IPS-15b (cell line): ENCODE results near the gene TRMT2A.

ENCODE experiments used
- H3K27me3 ChIP-seq: one replicate; pipeline ENCODE4 v1.6.1; 2013; ENCODE audit warnings: low read length; ENCODE audit not compliant: control insufficient read depth, insufficient read depth
- H3K36me3 ChIP-seq: one replicate; pipeline ENCODE4 v1.6.1; 2013; ENCODE audit warnings: low read length; ENCODE audit not compliant: control insufficient read depth, insufficient read depth
- H3K4me1 ChIP-seq: one replicate; pipeline ENCODE4 v1.6.1; 2013; ENCODE audit warnings: mild to moderate bottlenecking, low read length; ENCODE audit not compliant: control insufficient read depth, insufficient read depth
- H3K4me3 ChIP-seq: one replicate; pipeline ENCODE4 v1.5.1; 2013; ENCODE audit warnings: low read depth, low read length
- H3K9ac ChIP-seq: one replicate; pipeline ENCODE4 v1.6.1; 2013; ENCODE audit warnings: low read depth, mild to moderate bottlenecking, low read length
- H3K9me3 ChIP-seq: one replicate; pipeline ENCODE4 v1.6.1; 2013; ENCODE audit warnings: mild to moderate bottlenecking, low read length; ENCODE audit not compliant: control insufficient read depth, insufficient read depth

The TRMT2A gene

DNA sequence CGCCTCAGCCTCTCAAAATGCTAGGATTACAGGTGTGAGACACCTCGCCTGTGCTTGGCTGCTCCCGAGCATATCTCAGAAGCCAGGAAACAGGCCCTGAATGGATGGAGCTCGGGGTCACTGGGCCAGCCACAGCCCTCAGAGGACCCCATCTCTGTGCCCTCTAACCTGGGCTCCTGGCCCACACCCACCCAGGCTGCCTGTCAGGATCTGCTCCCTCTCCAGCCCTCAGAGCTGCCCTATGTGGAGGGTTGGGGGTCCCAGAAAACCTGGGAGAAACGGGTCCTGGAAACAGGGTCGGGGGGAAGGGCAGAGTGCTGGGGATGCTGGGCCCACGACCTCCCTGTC lies 39.0 kb upstream of the TRMT2A start:
- Histone ChIP-seq H3K4me3 (no peak overlapping the region), H3K9ac (no peak overlapping the region), H3K36me3 (no peaks in the 10 kb centered on the region), H3K9me3 (no peaks in the 10 kb centered on the region), H3K4me1 (no peaks in the 10 kb centered on the region), H3K27me3 (no peaks in the 10 kb centered on the region)

DNA sequence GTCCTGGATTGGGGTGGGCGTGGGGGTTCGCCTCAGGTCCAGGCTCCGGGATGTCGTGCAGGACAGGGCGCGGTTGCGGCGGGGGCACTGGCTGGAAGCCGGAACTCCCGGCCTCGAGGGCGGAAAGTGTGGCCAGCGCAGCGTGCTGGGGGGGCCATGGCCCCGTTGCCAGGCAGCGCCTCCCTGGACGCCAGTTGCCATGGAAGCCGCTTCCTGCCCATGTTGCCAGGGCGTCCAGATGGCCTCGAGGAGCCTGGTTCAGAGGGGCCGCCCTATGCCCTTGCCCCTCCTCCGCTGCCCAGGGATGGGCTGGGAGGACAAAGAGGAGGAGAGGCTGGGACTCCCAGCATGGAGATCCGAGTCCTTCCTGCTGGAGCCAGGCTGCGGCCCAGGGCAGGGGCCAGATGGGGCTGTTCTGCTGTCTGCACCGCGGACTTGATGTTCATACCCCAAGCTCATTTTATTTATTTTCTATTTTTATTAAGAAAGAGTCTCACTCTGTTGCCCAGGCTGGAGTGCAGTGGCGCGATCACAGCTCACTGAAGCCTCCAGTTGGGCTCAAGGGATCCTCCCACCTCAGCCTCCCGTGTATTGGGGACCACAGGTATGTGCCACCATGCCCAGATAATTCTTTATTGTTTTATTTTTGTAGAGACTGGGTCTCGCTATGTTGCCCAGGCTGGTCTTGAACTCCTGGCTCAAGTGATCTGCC lies 38.5 kb upstream of the TRMT2A start:
- Histone ChIP-seq H3K9me3 (no peaks in the 10 kb centered on the region), H3K9ac (no peak overlapping the region), H3K27me3 (no peaks in the 10 kb centered on the region), H3K36me3 (no peaks in the 10 kb centered on the region), H3K4me3 (no peak overlapping the region), H3K4me1 (no peaks in the 10 kb centered on the region)

DNA sequence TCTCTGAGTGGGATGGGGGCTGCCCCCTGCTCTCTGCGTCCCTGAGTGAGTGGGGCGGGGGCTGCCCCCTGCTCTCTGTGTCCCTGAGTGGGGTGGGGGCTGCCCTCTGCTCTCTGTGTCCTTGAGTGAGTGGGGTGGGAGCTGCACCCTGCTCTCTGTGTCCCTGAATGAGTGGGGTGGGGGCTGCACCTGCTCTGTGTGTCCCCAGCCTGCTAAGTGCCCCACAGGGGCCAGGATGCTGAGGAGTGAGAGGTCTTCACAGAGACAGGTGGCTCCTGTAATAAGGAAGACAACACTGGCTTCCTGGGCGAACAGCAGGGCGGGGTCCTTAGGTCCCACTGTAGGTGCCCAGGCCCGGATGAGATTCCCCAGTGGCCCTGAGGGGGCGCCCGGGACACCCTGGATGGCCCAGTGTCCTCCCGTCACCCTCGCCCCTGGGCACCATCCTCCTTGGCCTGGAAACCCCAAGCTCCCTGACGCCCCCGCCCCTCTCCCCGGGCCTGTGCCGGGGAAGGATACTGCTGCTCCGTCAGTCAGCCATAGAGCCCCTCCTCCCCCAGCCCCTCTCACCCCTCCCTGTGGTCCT lies 37.7 kb upstream of the TRMT2A start:
- Histone ChIP-seq H3K4me3 (no peak overlapping the region), H3K9ac (no peak overlapping the region), H3K9me3 (no peaks in the 10 kb centered on the region), H3K36me3 (no peaks in the 10 kb centered on the region), H3K27me3 (no peaks in the 10 kb centered on the region), H3K4me1 (no peaks in the 10 kb centered on the region)

GRCh38 chr22:20153945-20154344 lies 36.9 kb upstream of the TRMT2A start:
- Histone ChIP-seq H3K9ac (no peak overlapping the region), H3K4me3 (no peak overlapping the region), H3K27me3 (no peaks in the 10 kb centered on the region), H3K9me3 (no peaks in the 10 kb centered on the region), H3K36me3 (no peaks in the 10 kb centered on the region), H3K4me1 (no peaks in the 10 kb centered on the region)

- no peak overlapping the region for H3K9ac ChIP-seq
- no peaks in the 10 kb centered on the region for H3K36me3 ChIP-seq
- no peaks in the 10 kb centered on the region for H3K27me3 ChIP-seq
- no peaks in the 10 kb centered on the region for H3K9me3 ChIP-seq
- H3K4me3 ChIP-seq, result no peak overlapping the region
- H3K4me1 ChIP-seq, result no peaks in the 10 kb centered on the region
These were observed 35.5 kb upstream of the TRMT2A start for GRCh38 chr22:20152464-20152890.

DNA sequence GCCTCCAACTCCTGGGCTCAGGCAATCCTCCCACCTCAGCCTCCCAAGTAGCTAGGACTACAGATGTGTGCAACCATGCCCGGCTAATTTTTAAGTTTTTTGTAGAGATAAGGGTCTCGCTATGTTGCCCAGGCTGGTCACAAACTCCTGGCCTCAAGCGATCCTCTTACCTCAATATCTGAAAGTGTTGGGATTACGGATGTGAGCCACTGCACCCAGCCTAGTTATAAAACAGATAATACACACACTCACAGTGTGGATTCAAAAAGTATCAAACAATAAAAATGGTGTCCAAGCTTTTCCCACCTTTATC lies 34.2 kb upstream of the TRMT2A start:
- no peak overlapping the region for H3K4me3 ChIP-seq
- no peaks in the 10 kb centered on the region for H3K27me3 ChIP-seq
- H3K36me3 ChIP-seq, result no peaks in the 10 kb centered on the region
- no peak overlapping the region for H3K9ac ChIP-seq
- no peaks in the 10 kb centered on the region for H3K4me1 ChIP-seq
- no peaks in the 10 kb centered on the region for H3K9me3 ChIP-seq

DNA sequence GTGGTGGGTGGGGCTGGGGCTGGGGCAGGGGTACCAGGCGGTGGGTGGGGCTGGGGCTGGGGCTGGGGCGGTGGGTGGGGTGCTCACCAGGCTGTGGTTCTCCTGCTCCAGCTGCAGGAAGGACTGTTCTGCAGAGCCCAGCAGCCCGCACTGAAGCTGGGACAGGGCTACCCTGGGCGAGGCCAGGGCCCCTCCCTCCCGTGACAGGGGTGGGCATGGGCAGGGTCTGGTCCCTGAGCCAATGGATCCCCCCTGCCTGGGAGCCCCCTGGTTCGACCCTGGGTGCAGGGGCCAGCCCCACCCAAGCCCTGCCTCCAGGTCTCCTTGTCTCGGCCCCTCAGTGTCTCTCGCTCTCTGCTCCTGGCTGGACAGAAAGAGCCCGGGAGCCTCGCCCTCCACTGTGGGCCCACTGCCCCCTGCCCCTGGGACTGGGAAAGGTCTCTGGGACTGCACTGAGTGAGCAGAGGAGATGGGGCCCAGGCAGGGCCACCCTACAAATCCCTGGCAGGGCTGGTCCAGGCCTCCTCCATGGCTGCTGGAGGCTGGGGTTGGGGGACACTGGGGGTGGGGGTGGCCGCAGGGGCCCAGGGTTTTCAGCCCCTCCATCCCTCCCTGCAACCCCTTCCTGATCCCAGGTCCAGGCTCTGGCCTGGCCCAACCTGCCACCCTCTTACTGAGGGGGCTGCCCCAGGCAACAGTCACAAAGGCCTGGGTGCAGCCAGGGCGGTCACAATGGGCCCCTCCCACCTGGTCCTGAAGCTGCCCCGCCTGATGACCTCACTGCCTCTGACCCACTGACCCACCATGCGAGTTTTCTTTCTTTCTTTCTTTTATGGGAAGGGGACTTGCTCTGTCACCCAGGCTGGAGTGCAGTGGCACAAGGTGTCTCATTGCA lies 33.6 kb upstream of the TRMT2A start, which contains the start of gene CCDC188:
Gene CCDC188, minus strand, starts transcription at position 675 of the 895 bp plus-strand sequence. Its CDS starts 69 bp downstream, at position 606.
- Histone ChIP-seq H3K4me3 (no peak within 1 kb of the TSS), H3K36me3 (no peaks in the 10 kb centered on the region), H3K27me3 (no peaks in the 10 kb centered on the region), H3K4me1 (no peaks in the 10 kb centered on the region), H3K9ac (no peak within 1 kb of the TSS), H3K9me3 (no peaks in the 10 kb centered on the region)

GRCh38 chr22:20149257-20150250 lies 32.5 kb upstream of the TRMT2A start:
- Histone ChIP-seq H3K27me3 (no peaks in the 10 kb centered on the region), H3K4me1 (no peaks in the 10 kb centered on the region), H3K36me3 (no peaks in the 10 kb centered on the region), H3K9me3 (no peaks in the 10 kb centered on the region), H3K4me3 (no peak overlapping the region), H3K9ac (no peak overlapping the region)

- H3K4me3 ChIP-seq, result no peak overlapping the region
- H3K36me3 ChIP-seq, result peaks cover 3% of the 10 kb centered on the region
- no peaks in the 10 kb centered on the region for H3K27me3 ChIP-seq
- no peaks in the 10 kb centered on the region for H3K4me1 ChIP-seq
- H3K9ac ChIP-seq, result no peak overlapping the region
- H3K9me3 ChIP-seq, result no peaks in the 10 kb centered on the region
These were observed 31.4 kb upstream of the TRMT2A start for GRCh38 chr22:20148414-20148813.

DNA sequence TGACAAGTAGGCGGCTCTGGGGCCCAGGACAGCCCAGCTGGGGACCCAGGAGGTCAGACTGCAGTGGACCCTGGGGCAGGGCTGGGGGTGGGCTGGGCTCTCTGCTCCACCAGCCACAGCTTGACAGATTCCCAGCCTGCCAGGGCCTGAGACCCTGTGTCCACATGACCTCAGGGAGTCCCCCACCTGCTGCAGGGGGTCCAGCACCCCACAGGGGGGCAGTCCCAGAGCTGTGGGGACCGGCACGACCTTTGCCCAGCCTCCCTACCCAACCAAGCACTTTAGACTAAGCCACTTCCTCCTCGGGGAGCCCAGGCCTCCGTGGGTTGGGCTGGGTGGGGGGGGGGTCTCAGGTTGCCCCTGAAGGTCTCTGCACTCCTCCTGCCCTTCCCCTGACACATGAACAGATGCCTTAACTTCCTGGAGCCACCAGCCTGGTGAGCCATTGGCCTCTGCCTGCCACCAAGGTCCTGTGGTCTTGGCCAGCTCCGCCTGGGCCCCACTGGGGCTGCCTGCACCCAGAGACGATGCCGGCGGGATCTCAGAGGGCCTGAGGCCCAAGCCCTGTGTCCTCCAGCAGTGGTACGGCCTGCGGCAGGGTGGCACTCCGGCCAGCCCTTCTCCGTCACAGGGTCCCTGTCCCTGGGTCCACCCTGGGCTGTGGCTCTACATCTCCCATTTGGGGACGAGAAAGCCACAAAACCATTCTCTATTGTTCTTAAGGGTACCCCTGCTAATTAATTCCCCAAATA lies 30.4 kb upstream of the TRMT2A start:
- Histone ChIP-seq H3K4me3 (no peak overlapping the region), H3K9me3 (no peaks in the 10 kb centered on the region), H3K4me1 (no peaks in the 10 kb centered on the region), H3K36me3 (peaks cover 8% of the 10 kb centered on the region), H3K9ac (no peak overlapping the region), H3K27me3 (no peaks in the 10 kb centered on the region)
